ENCODE measurements around the gene ZDHHC11B.
"Not testable (repeated sequence)": the region's sequence is repeated elsewhere in the genome, so short reads cannot be mapped to it uniquely, and the experiment has no call there.

ZDHHC11B gene

DNA sequence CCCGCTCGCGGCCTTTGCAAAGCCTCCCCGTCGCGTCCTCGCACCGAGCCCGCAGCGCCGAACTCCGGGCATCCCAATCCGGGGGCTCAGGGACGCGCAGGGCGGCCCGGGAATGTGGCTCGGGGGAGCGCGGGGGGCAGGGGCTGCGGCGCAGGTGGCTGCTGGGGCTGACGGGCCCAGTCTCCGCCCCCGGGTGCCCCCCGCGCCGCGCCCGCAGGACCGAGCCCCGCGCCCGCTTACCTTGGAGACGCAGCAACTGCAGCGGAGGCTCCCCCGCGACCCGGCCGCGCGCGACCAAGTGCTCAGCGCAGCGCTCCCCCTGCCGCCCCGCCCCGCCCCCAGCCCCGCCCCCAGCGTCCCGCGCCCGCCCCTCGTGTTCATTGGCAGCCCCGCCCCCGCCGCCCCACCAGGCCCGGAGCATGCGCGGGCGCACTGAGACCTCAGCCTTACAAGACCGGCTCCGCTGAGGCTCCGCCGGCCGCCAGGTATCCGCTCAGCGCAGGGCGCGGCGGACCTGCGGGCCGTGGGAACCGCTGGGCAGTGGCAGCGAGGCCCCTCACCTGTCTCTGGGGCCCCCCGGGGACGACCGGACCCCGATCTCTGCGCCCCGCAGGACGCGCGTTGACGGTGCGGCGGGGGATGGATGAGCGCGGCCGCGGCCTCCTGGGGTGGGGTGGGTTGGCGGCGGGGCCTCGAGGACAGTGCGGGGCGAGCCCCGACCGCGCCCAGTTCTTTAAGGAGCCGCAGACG is at the start of gene ZDHHC11B:
TSS of gene ZDHHC11B (minus strand) at position 302 of the 750 bp plus-strand sequence. CDS start 17,810 bp downstream, outside the sequence.
- peak; percentile 94 for DNase-seq

DNA sequence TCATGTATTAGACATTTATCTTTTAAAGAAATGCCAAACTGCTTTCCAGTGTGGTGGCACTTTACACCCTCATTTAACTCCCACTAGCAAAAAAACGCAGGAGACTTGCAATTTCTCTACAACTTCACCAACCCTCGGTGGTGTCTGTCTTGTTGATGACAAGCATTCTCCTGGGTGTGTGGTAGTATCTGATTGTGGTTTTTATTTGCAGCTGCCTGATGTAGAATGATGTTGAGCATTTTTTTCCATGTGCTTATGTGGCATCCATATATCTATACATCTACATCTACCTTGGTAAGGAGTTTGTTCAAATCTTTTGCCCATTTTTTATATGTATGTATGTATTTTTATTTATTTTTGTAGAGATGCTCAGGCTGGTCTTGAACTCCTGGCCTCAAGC is 49.5 kb upstream of the ZDHHC11B start:
- not testable (repeated sequence) for DNase-seq

GRCh38 chr5:828194-828593 is 43.7 kb upstream of the ZDHHC11B start:
- DNase-seq, result not testable (repeated sequence)

DNA sequence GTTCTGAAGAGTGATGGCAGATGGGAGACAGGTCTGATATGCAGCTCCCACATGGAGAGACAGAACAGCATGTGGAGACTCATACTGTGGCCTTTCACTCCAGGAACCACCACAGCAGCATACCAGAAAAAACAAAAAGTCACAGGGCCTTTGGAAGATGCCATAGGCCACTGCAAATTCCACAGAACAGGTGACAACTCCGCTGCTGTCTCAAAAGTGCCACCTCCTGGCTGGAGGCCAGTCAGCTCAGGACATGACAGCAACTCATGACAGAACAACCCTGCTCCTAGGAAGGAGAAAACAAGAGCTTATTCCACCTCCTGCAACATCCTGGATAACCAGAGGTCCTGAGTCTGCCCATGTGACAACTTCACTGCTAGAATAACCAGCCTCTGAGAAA is 41.0 kb upstream of the ZDHHC11B start:
- DNase-seq, result not testable (repeated sequence)

DNA sequence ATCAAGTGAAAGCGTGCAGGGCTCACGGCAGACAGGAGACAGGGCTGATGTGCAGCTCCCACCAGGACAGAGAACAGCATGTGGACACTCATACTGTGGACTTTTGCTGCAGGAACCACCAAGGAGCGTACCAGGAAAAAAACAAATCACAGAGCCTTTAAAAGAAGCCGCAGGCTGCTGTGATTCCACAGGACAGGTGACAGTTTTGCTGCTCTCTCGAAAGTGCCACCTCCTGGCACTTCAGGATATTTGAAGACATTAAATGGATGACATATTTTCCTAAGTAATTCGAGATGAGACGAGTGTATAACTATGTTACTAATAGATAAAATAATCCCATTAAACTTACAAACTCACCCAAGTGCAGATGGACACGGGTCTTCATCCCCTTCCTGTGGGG is 37.0 kb upstream of the ZDHHC11B start:
- no peak for DNase-seq

DNA sequence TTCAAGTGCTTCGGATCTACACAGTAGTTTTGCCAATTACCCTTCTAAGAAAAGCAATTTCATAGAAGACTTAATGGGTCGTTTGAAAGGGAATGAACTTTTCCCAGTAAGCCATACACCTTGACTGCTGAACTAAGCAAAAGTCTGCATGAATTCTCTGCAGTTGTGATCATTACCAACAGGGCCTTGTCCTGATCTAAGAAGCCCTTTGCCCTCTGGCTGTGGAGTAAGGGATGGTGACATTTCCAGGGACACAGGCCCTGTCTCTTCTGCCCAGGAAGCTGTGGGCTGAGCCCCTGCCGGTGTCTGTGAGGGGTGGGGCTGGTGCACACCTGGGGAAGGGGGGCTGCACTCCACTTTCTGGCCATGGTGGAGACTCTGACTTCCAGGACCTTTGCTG is 35.7 kb upstream of the ZDHHC11B start:
- no peak for DNase-seq

DNA sequence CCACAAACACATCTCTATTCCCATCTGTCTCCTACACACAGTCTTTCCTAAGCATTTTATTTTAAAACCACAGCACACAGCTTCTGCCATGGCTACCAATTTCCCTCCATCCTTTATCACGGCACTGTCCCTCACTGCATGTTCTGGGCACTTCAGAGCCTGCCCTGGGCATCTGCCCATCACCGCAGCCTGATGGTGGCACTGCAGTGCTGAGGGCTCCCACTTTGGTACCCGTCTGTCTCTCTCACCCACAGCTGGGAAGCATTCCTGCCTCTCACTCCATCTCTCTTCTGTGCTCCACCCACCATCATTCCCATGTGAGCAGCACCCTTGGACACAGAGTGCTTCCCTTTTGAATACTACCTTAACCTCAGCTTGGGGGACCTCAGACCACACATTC is 34.5 kb upstream of the ZDHHC11B start:
- DNase-seq, result no peak

GRCh38 chr5:816176-816575 is 31.6 kb upstream of the ZDHHC11B start:
- no peak for DNase-seq

DNA sequence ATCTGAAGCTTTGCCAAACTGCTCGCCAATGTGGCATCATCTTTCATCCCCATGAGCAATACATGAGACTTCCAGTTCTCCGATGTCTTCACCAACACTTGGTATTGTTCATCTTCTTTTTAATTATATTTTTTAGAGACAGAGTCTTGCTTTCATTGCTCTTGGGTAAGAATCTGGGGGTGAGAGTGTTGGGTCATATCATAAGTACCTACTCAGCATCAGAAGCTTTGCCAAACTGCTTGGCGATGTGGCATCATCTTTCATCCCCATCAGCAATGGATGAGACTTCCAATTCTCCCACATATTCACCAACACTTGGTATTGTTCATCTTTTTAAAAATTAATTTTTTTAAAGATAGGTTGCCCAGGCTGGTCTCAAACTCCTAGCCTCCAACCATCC is 30.9 kb upstream of the ZDHHC11B start:
- no peak for DNase-seq

DNA sequence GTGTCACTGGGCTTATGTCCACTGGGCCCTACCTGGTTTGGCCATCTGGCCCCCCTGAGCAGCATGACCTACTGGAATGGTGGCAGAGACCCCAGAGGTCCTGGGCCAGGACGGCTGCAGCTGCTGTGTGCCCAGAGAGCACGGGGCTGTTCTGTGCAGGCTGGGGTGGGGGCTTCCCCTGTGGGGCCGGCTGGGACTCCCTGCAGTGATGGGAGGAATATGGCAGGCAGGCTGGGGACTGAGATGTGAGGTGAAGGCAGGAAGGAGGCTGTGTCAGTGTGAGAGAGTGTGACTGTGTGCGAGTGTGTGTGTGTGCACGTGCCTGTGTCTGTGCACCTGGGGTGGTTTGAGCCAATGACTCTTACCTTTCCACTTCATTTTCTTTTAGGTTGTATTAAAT is 29.0 kb upstream of the ZDHHC11B start:
- not testable (repeated sequence) for DNase-seq

GRCh38 chr5:811384-811783 is 26.9 kb upstream of the ZDHHC11B start:
- not testable (repeated sequence) for DNase-seq

DNA sequence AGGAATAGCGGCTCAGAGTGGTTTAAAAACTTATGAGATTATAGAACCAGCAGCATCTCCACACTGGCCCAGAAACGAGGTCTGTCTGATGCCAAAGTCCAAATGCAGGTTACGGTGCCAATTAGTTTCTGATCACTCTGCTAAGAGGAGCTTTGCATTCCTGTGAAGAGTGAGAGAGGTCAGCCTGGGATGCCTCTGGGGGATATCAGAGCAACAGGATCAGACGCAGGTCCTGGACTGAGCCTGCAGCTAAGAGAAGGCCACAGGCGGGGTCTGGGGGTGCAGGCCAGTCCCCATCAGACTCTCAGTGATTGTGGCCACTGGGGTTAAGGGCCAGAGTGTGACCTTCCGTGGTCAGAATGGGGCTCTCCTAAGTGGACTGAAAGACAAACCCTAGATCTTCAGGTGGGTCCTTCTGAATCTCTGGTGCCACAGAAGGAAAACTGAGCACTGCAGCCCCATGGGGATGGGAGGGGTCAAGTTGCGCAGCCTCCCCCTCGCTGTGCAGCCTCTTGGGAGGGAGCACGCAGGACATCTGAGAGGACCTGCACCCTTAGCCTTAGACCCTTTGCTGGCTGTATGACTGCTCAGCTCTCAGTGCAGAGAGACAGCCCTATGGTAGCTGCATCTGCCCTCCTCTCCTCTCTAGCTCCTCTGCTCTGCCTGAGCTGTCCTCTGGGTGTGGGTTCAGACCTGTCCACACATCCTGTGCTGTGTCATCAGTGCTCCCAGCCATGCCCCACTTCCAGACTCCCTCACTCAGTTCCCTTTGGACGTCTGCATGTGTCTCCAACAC is 23.4 kb upstream of the ZDHHC11B start:
- not testable (repeated sequence) for DNase-seq

- no peak for DNase-seq
These were observed 16.9 kb upstream of the ZDHHC11B start for GRCh38 chr5:801472-801871.

- DNase-seq, result not testable (repeated sequence)
These were observed 16.5 kb upstream of the ZDHHC11B start for GRCh38 chr5:801055-801454.

DNA sequence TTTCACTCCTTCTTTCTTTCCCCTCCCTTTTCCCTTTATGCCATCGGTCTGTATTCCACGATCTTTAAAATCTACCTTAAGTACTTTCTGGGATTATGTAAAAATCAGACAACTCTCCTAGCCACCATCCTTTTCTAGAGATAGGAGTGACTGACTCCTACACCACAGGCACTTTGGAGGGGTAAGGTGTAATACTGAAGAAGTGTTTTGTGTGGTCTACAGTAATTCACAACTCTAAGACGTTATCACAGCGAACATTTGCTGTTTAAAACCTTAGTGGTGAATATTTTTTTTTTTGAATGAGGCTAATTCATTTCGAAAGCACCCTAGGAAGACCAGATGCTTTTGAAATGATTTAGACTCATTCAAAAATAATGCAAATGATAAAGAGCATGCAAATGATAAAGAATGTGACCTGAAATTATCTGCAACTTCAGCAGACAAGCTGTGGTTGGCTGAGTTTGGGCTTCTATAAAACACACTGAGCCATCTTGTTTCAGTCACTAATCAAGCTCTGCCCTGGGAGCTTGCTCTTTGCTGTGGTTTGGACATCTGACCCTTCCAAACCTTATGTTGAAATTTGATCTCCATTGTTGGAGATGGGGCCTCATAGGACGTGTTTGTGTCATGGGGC is 14.1 kb upstream of the ZDHHC11B start:
- not testable (repeated sequence) for DNase-seq

DNA sequence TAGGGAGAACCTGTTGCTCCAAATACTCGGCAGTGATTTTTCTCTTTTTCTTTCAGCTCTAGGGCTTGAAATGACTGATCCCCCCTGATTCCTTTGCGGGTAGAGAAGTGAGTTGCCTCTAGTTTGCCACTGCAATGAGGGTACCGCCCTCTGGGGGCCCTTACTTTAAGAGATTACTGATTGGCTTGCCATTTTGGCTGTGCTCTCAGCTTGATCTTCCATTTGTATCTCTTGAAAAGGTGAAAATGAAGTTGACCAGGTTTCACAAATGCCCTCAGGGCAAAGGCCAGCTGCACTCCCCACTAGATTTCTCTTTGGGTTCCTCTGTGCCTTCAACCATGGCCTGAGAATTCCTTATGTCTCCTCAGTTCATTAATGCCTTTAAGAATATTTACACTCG is 13.5 kb upstream of the ZDHHC11B start:
- DNase-seq, result not testable (repeated sequence)

DNA sequence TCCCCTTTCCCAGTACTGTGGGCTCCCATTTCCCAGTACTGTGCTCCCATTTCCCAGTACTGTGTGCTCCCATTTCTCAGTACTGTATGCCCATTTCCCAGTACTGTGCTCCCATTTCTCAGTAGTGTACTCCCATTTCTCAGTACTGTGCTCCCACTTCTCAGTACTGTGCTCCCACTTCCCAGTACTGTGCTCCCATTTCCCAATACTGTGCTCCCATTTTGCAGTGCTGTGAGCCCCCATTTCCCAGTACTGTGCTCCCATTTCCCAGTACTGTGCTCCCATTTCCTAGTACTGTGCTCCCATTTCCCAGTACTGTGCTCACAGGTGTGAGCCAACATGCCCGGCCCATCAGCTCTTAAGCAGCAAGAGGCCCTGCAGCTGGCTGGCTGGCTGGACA is 11.3 kb upstream of the ZDHHC11B start:
- DNase-seq, result not testable (repeated sequence)

GRCh38 chr5:794948-795347 is 10.4 kb upstream of the ZDHHC11B start:
- not testable (repeated sequence) for DNase-seq

DNA sequence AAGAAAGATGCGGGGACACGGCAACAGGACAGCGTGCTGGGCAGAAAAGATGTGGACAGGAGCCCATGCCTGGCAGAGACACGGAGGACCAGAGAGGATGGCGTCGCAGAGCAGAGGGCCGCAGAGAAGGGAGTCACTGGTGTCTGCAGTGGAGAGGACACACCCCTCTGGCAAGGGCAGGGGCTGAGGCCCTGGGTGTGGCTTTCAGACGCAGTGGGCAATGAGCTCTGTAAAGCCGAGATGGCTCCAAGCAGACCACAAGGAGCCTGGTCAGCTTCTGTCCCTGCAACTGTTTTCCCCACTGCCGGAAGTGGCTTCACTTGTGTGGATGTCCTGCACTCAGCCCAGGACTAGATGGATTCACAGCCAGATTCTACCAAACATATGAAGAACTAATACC is 4.2 kb upstream of the ZDHHC11B start:
- not testable (repeated sequence) for DNase-seq

DNA sequence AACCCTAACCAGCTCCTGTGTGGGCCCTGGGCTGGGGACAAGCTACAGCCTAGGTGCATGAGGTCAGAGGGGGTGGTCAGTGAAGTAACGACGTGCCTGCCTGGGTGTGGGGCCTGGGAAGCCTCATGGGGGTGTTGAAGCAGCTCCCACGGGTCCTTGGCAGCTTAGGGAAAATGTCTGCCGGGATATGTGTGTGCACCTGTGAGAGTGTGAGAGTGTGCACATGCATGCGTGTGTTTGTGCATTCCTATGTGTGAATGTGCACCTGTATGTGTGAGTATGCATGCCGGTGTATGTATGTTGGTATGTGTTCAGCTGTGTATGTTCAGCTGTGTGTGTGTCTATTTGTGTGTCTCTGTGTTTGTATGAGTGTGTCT is 3.3 kb upstream of the ZDHHC11B start:
- DNase-seq, result not testable (repeated sequence)

- not testable (repeated sequence) for DNase-seq
These were observed 2.8 kb upstream of the ZDHHC11B start for GRCh38 chr5:787224-787856.

DNA sequence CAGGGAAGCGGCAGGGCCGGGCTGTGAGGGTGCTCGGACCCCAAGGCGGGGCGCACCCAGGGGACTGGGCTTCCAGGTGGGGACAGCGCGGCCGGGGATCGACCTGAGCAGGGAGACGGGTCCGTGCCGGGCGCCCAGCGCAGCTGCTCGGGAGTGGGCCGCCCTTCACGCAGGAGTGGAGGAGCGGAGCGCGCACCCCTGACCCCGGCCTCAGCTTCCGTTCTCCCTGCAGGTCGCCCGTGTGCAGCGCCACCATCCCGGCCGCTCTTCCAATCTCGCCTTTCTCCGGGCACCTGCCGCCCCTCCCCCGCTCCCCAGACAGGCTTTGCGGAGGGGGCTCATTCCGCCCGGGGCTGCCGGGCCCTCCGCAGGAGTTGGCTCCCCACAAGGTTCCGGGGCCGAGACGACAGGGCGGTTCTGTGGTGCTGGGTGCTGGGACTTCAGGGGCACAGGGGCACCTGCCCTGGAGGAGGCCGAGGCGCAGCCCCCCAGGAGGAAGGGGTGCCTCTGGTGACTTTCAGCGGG is 714 bp upstream of the ZDHHC11B start:
- not testable (repeated sequence) for DNase-seq
